Loucy (cell line): ENCODE measurements around the gene SUPT20H.
A peak's percentile ranks its signal among the peaks of the same experiment; 100 is the strongest.

Source experiments
- H2AFZ ChIP-seq: fragments of 200-600 bp; sonication (generic); 2 replicates; pipeline ENCODE4 v1.6.0; 2016; ENCODE audit warnings: antibody characterized with exemption, mild to moderate bottlenecking, low read length, moderate library complexity
- H3F3A ChIP-seq: fragments of 200-600 bp; 2 replicates; pipeline ENCODE4 v1.6.0; 2016; ENCODE audit warnings: antibody characterized with exemption, low read depth, mild to moderate bottlenecking
- H3K27me3 ChIP-seq: fragments of 200-600 bp; sonication (generic); 2 replicates; pipeline ENCODE4 v1.6.1; 2014; ENCODE audit warnings: low read length, mild to moderate bottlenecking; ENCODE audit not compliant: insufficient read depth, poor library complexity, severe bottlenecking
- H3K36me3 ChIP-seq: fragments of 200-600 bp; sonication (generic); 2 replicates; pipeline ENCODE4 v1.6.1; 2016; ENCODE audit warnings: low read length; ENCODE audit not compliant: insufficient read depth
- H3K4me1 ChIP-seq: fragments of 200-600 bp; sonication (generic); 2 replicates; pipeline ENCODE4 v1.5.1; 2014; ENCODE audit warnings: low read length, mild to moderate bottlenecking; ENCODE audit not compliant: insufficient read depth, poor library complexity, severe bottlenecking
- H3K4me2 ChIP-seq: fragments of 200-600 bp; sonication (generic); 2 replicates; pipeline ENCODE4 v1.6.0; 2014; ENCODE audit warnings: antibody characterized with exemption, low read length, low read depth, mild to moderate bottlenecking; ENCODE audit not compliant: poor library complexity, severe bottlenecking
- H3K4me3 ChIP-seq: fragments of 200-600 bp; sonication (generic); 2 replicates; pipeline ENCODE4 v1.5.1; 2014; ENCODE audit warnings: low read length, mild to moderate bottlenecking, mixed read lengths; ENCODE audit not compliant: poor library complexity, severe bottlenecking
- H3K79me2 ChIP-seq: fragments of 200-600 bp; sonication (generic); 2 replicates; pipeline ENCODE4 v1.6.1; 2014; ENCODE audit warnings: low read length; ENCODE audit not compliant: insufficient read depth
- H3K9ac ChIP-seq: fragments of 200-600 bp; sonication (generic); 2 replicates; pipeline ENCODE4 v1.6.0; 2014; ENCODE audit warnings: mild to moderate bottlenecking, low read depth, low read length, moderate library complexity; ENCODE audit not compliant: poor library complexity, severe bottlenecking
- H3K9me2 ChIP-seq: fragments of 200-600 bp; sonication (generic); replicated peaks from 2 replicates; pipeline ENCODE4 v1.6.1; 2016; ENCODE audit warnings: low read depth, low read length, mixed read lengths
- H3K9me3 ChIP-seq: fragments of 200-600 bp; sonication (generic); 2 replicates; pipeline ENCODE4 v1.6.1; 2014; ENCODE audit warnings: mild to moderate bottlenecking, antibody characterized with exemption, low read length, low read depth; ENCODE audit not compliant: insufficient read depth
- H4K20me1 ChIP-seq: fragments of 200-600 bp; sonication (generic); 2 replicates; pipeline ENCODE4 v1.6.0; 2014; ENCODE audit warnings: antibody characterized with exemption, low read length, mild to moderate bottlenecking; ENCODE audit not compliant: insufficient read depth, poor library complexity, severe bottlenecking
- EZH2phosphoT487 ChIP-seq: fragments of 200-600 bp; IDR thresholded peaks from 2 replicates; pipeline ENCODE4 v1.6.1; 2018; ENCODE audit warnings: antibody characterized with exemption, mild to moderate bottlenecking, moderate library complexity, borderline replicate concordance
- TF ChIP-seq, protein P1 (sequence below): fragments of 200-600 bp; sonication (generic); conservative IDR thresholded peaks from 2 replicates; pipeline ENCODE4 v1.5.1; 2014; ENCODE audit warnings: mild to moderate bottlenecking, antibody characterized with exemption, low read length

Gene SUPT20H

DNA sequence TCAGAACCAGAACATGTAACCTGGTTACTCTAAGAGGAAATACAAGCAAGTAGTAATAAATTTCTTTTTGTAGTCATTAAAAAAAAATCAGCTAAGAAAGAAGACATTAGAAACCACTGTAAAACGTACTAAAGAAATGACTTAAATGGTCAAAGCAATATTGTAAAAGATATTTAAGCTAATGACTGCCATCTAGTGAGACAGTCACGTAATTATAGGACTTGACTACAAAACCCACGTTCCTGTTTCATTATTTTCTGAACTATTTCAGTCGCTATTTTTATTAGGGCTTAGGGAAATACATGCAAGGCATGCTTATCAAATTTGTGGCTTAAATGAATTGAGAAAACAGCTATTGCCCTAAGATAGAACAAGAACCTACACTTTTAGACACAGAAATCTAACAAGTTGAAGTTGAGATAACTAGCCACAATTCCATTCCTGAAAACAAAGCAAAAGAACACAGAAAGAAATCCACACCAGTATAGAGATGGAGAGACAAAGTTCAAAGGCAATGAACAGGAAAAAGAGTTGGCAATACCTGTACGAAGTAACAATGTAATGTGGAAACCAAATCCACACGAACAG, 78.2 kb downstream of the SUPT20H start:
- no peak for TF ChIP-seq EZH2phosphoT487
- TF ChIP-seq, protein P1, sequence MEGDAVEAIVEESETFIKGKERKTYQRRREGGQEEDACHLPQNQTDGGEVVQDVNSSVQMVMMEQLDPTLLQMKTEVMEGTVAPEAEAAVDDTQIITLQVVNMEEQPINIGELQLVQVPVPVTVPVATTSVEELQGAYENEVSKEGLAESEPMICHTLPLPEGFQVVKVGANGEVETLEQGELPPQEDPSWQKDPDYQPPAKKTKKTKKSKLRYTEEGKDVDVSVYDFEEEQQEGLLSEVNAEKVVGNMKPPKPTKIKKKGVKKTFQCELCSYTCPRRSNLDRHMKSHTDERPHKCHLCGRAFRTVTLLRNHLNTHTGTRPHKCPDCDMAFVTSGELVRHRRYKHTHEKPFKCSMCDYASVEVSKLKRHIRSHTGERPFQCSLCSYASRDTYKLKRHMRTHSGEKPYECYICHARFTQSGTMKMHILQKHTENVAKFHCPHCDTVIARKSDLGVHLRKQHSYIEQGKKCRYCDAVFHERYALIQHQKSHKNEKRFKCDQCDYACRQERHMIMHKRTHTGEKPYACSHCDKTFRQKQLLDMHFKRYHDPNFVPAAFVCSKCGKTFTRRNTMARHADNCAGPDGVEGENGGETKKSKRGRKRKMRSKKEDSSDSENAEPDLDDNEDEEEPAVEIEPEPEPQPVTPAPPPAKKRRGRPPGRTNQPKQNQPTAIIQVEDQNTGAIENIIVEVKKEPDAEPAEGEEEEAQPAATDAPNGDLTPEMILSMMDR, result peak; percentile 72
- Histone ChIP-seq H3K4me2 (no peak overlapping the region), H3K79me2 (no peaks in the 10 kb centered on the region), H3K4me1 (no peaks in the 10 kb centered on the region), H3F3A (no peaks in the 10 kb centered on the region), H3K9me2 (no peaks in the 10 kb centered on the region), H4K20me1 (no peaks in the 10 kb centered on the region), H3K27me3 (no peaks in the 10 kb centered on the region), H3K9ac (no peak overlapping the region), H3K9me3 (no peaks in the 10 kb centered on the region), H2AFZ (no peak overlapping the region), H3K36me3 (peaks cover 68% of the 10 kb centered on the region; the same call in 1 of the 2 replicates), H3K4me3 (no peak overlapping the region)

DNA sequence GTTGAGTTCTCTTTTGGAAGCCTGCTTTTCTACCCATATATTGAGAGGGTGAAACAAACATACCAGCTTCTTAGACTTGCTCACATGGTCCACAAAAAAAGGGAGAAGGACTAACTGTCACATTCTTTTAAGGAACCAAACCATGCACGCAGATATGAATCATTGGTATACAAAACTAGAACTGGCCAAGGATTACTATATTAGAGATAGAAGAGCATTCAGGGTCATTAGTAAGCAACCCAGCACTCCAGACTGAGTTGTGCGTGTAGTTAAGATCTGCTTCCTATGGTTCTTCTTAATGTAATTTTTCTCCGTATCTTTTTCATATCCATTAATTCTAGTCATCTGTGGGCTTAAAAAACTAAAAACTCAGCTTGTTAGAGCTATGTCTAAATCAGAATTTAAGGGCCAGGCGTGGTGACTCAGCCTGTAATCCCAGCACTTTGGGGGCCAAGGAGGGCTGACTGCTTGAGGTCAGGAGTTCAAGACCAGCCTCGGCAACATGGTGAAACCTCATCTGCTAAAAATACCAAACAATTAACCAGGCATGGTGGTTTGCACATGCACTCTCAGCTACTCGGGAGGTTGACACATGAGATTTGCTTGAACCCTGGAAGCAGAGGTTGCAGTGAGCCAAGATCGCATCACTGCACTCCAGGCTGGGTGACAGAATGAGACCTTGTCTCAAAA, 80.0 kb downstream of the SUPT20H start:
- Histone ChIP-seq H3K27me3 (no peaks in the 10 kb centered on the region), H3K9ac (no peak overlapping the region), H4K20me1 (no peaks in the 10 kb centered on the region), H3K4me2 (no peak overlapping the region), H2AFZ (no peak overlapping the region), H3K9me3 (peaks cover 2% of the 10 kb centered on the region; the same call in 1 of the 2 replicates), H3K79me2 (no peaks in the 10 kb centered on the region), H3K9me2 (no peaks in the 10 kb centered on the region), H3K36me3 (peaks cover 65% of the 10 kb centered on the region; the same call in 1 of the 2 replicates), H3F3A (no peaks in the 10 kb centered on the region), H3K4me1 (no peaks in the 10 kb centered on the region), H3K4me3 (no peak overlapping the region)
- TF ChIP-seq, protein P1, result no peak
- TF ChIP-seq EZH2phosphoT487, result no peak

DNA sequence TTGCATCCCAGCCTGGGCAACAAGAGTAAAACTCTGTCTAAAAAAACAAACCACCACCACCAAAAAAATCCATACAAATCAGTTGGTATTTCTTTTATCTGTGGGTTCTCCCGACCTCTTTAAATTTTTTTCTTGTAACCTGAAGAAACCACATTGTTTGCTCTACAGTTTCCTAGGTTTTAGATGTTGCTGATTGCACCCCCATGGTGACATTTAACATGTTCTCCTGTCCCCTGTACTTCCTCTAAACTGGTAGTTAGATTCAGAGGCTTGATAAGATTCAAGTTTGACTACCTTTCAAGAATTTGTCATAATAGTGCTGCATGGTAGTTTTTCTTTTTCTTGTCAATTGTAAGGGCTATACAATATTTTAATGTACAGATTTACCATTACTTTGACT, 84.3 kb downstream of the SUPT20H start:
- no peaks in the 10 kb centered on the region for H3K9me2 ChIP-seq
- no peak overlapping the region for H2AFZ ChIP-seq
- H3K9me3 ChIP-seq, result peaks cover 2% of the 10 kb centered on the region; the same call in 1 of the 2 replicates
- H3K79me2 ChIP-seq, result no peaks in the 10 kb centered on the region
- H3F3A ChIP-seq, result no peaks in the 10 kb centered on the region
- H3K4me2 ChIP-seq, result no peak overlapping the region
- H3K36me3 ChIP-seq, result peaks cover 61% of the 10 kb centered on the region
- no peaks in the 10 kb centered on the region for H3K4me1 ChIP-seq
- no peak overlapping the region for H3K4me3 ChIP-seq
- no peaks in the 10 kb centered on the region for H4K20me1 ChIP-seq
- TF ChIP-seq, protein P1, result no peak
- TF ChIP-seq EZH2phosphoT487, result no peak
- no peaks in the 10 kb centered on the region for H3K27me3 ChIP-seq
- no peak overlapping the region for H3K9ac ChIP-seq
